Transverse colon (tissue), 4 donors: ENCODE results near the gene F10.

ENCODE experiments used
- POLR2A ChIP-seq: fragments of 450-650 bp; IDR thresholded peaks from one replicate; pipeline ENCODE4 v1.6.1; 2016; ENCODE audit warnings: antibody characterized with exemption, mild to moderate bottlenecking, moderate library complexity
- POLR2AphosphoS5 ChIP-seq, 3 donors: sonication (generic); formaldehyde crosslinking; IDR thresholded peaks; one replicate each; pipeline ENCODE4 v1.6.1; 2016; ENCODE audit warnings: antibody characterized with exemption in 3 of 3
- TF ChIP-seq, protein P1 (sequence below), 5 experiments: fragments of 200-600 bp in 3 of 5; fragments of 450-650 bp in 2 of 5; sonication (generic) in 3 of 5; IDR thresholded peaks; 1 replicate in 2 of 5; 2 replicates in 3 of 5; pipeline ENCODE4 v1.5.1; 2016 to 2017; ENCODE audit warnings: antibody characterized with exemption in 5 of 5, inconsistent platforms in 3 of 5, mild to moderate bottlenecking in 2 of 5, moderate library complexity in 1 of 5

DNA sequence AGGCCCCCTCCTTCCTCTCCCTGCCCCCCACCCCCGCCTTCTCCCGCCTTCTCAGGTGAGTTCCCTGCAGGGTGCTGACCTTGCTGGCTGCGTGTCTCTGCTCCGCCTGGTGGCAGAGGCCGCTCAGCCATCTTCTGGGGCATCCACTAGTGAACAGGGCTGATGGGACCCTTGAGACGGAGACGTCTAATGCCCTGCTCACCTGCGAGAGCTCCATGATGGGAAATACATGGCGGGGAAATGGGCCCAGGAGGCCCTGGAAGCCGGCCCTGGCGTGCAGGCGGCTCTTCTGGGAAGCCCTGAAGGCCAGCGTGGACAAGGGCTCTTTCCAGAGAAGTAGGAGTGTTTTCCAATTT, 32.2 kb upstream of the F10 start:
- TF ChIP-seq, protein P1, sequence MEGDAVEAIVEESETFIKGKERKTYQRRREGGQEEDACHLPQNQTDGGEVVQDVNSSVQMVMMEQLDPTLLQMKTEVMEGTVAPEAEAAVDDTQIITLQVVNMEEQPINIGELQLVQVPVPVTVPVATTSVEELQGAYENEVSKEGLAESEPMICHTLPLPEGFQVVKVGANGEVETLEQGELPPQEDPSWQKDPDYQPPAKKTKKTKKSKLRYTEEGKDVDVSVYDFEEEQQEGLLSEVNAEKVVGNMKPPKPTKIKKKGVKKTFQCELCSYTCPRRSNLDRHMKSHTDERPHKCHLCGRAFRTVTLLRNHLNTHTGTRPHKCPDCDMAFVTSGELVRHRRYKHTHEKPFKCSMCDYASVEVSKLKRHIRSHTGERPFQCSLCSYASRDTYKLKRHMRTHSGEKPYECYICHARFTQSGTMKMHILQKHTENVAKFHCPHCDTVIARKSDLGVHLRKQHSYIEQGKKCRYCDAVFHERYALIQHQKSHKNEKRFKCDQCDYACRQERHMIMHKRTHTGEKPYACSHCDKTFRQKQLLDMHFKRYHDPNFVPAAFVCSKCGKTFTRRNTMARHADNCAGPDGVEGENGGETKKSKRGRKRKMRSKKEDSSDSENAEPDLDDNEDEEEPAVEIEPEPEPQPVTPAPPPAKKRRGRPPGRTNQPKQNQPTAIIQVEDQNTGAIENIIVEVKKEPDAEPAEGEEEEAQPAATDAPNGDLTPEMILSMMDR (IDR thresholded peaks at IDR 0.05) = no peak
- TF ChIP-seq POLR2A (no peak), POLR2AphosphoS5 (IDR thresholded peaks at IDR 0.05) (no peak)
